Fibroblast of lung (primary cell): ENCODE data around the gene LTC4S. TPM values are rescaled to one million over a fixed set of nuclear protein-coding genes. Genes with fewer than 3 reads are reported as not detected.

Source experiments
- DNase-seq, 2 donors: peaks; one replicate each; pipeline versions ENCODE4 v3.0.0 to v3.0.0-alpha.2; 2010; ENCODE audit warnings: low read depth in 2 of 2
- H2AFZ ChIP-seq: 2 replicates; pipeline ENCODE4 v1.5.1; 2012; ENCODE audit warnings: low read length, control low read depth, inconsistent platforms
- H3K27ac ChIP-seq: 2 replicates; pipeline ENCODE4 v1.5.1; 2011; ENCODE audit warnings: low read length, control low read depth; ENCODE audit not compliant: insufficient read depth
- H3K27me3 ChIP-seq: 2 replicates; pipeline ENCODE4 v1.5.1; 2011; ENCODE audit warnings: mild to moderate bottlenecking, low read length; ENCODE audit not compliant: control insufficient read depth, insufficient read depth
- H3K36me3 ChIP-seq: 2 replicates; pipeline ENCODE4 v1.5.1; 2011; ENCODE audit warnings: low read length; ENCODE audit not compliant: control insufficient read depth, insufficient read depth
- H3K4me1 ChIP-seq: 2 replicates; pipeline ENCODE4 v1.5.1; 2011; ENCODE audit warnings: low read length; ENCODE audit not compliant: control insufficient read depth, insufficient read depth; ENCODE audit errors: extremely low read depth
- H3K4me2 ChIP-seq: 2 replicates; pipeline ENCODE4 v1.5.1; 2011; ENCODE audit warnings: low read length, control low read depth; ENCODE audit not compliant: insufficient read depth; ENCODE audit errors: extremely low read depth
- H3K4me3 ChIP-seq, 4 experiments: fragments of 200-600 bp in 1 of 4; sonication (generic) in 1 of 4; replicated peaks in 1 of 4; 2 replicates each; pipeline ENCODE4 v1.5.1; 2011 to 2016; ENCODE audit warnings: low read length in 4 of 4, low read depth in 3 of 4, mild to moderate bottlenecking in 3 of 4, control low read depth in 2 of 4, inconsistent platforms in 1 of 4, mixed read lengths in 1 of 4; ENCODE audit not compliant: insufficient read depth in 1 of 4; ENCODE audit errors: control extremely low read depth in 1 of 4
- H3K79me2 ChIP-seq: 2 replicates; pipeline ENCODE4 v1.5.1; 2012; ENCODE audit warnings: mild to moderate bottlenecking, low read length, inconsistent platforms; ENCODE audit not compliant: control insufficient read depth, insufficient read depth
- H3K9ac ChIP-seq: 2 replicates; pipeline ENCODE4 v1.5.1; 2011; ENCODE audit warnings: mild to moderate bottlenecking, low read length, control low read depth; ENCODE audit not compliant: insufficient read depth
- H3K9me3 ChIP-seq: 2 replicates; pipeline ENCODE4 v1.5.1; 2012; ENCODE audit warnings: low read depth, low read length; ENCODE audit not compliant: control insufficient read depth, insufficient read depth
- H4K20me1 ChIP-seq: 2 replicates; pipeline ENCODE4 v1.5.1; 2011; ENCODE audit warnings: low read length; ENCODE audit not compliant: control insufficient read depth, insufficient read depth; ENCODE audit errors: extremely low read depth
- CTCF ChIP-seq, 2 donors: IDR thresholded peaks in 1 of 2; conservative IDR thresholded peaks in 1 of 2; 1 replicate in 1 of 2; 2 replicates in 1 of 2; pipeline ENCODE4 v1.5.1; 2011 to 2012; ENCODE audit warnings: low read length in 2 of 2, control low read depth in 1 of 2, inconsistent platforms in 1 of 2, low read depth in 1 of 2, mild to moderate bottlenecking in 1 of 2
- EZH2 ChIP-seq: IDR thresholded peaks from 2 replicates; pipeline ENCODE4 v1.5.1; 2012; ENCODE audit warnings: low read length, control low read depth, mild to moderate bottlenecking; ENCODE audit errors: missing control alignments
- polyA plus RNA-seq, 2 donors: library from polyadenylated mRNA; depleted of rRNA in 1 of 2; stranded (reverse) in 1 of 2; unstranded in 1 of 2; fragments of >200 nt; gene quantifications; 2 replicates each; pipeline ENCODE4 v1.2.1, GENCODE V29; 2011 to 2012; ENCODE audit warnings: missing spikeins in 1 of 2
- total RNA-seq: library from RNA; depleted of rRNA; stranded (reverse); fragments of >200 nt; gene quantifications from 2 replicates; pipeline ENCODE4 v1.2.1, GENCODE V29; 2014

The LTC4S gene
- total and polyA plus RNA-seq, 2 donors (not counting 1 experiment from before 2014, with no cell fraction given) = 0.32 to 0.83 TPM

- peaks cover 4% of the 10 kb centered on the region for H3K4me1 ChIP-seq
- no peak overlapping the region for H3K27ac ChIP-seq
- H3K27me3 ChIP-seq = no peaks in the 10 kb centered on the region
- H3K9ac ChIP-seq = no peak overlapping the region
- DNase-seq = no peak
- no peak overlapping the region for H2AFZ ChIP-seq
- peaks cover 22% of the 10 kb centered on the region for H3K79me2 ChIP-seq
- H3K9me3 ChIP-seq = no peaks in the 10 kb centered on the region
- H3K36me3 ChIP-seq = peaks cover 37% of the 10 kb centered on the region
- TF ChIP-seq EZH2 = no peak
- TF ChIP-seq CTCF (conservative IDR thresholded peaks at IDR 0.05 in 1 of 2, IDR thresholded peaks at IDR 0.05 in 1 of 2; ENCODE audit: low read depth in 1 of 2, low read length in 2 of 2) = no peak
- H3K4me2 ChIP-seq = no peak overlapping the region
- no peaks in the 10 kb centered on the region for H4K20me1 ChIP-seq
- no peak overlapping the region for H3K4me3 ChIP-seq
These were observed 5.2 kb downstream of the LTC4S start for GRCh38 chr5:179798771-179799643.

- Histone ChIP-seq H3K4me1 (peaks cover 6% of the 10 kb centered on the region), H3K27me3 (no peaks in the 10 kb centered on the region), H3K27ac (no peak overlapping the region), H3K4me2 (no peak overlapping the region), H4K20me1 (no peaks in the 10 kb centered on the region), H3K4me3 (no peak overlapping the region), H3K9ac (no peak overlapping the region), H3K36me3 (peaks cover 37% of the 10 kb centered on the region), H3K9me3 (no peaks in the 10 kb centered on the region), H2AFZ (no peak overlapping the region), H3K79me2 (peaks cover 28% of the 10 kb centered on the region)
- TF ChIP-seq CTCF (conservative IDR thresholded peaks at IDR 0.05 in 1 of 2, IDR thresholded peaks at IDR 0.05 in 1 of 2; ENCODE audit: low read depth in 1 of 2, low read length in 2 of 2) (no peak), EZH2 (no peak)
- DNase-seq = no peak
These were observed 5.8 kb downstream of the LTC4S start for GRCh38 chr5:179799644-179799973.

GRCh38 chr5:179800071-179800695, 6.4 kb downstream of the LTC4S start:
- DNase-seq = no peak
- Histone ChIP-seq H3K27me3 (no peaks in the 10 kb centered on the region), H3K4me2 (no peak overlapping the region), H3K36me3 (peaks cover 37% of the 10 kb centered on the region), H3K4me3 (no peak overlapping the region), H4K20me1 (no peaks in the 10 kb centered on the region), H3K9ac (no peak overlapping the region), H3K27ac (no peak overlapping the region), H3K79me2 (peaks cover 33% of the 10 kb centered on the region), H3K9me3 (no peaks in the 10 kb centered on the region), H3K4me1 (peaks cover 12% of the 10 kb centered on the region), H2AFZ (no peak overlapping the region)
- no peak for TF ChIP-seq CTCF (conservative IDR thresholded peaks at IDR 0.05 in 1 of 2, IDR thresholded peaks at IDR 0.05 in 1 of 2; ENCODE audit: low read depth in 1 of 2, low read length in 2 of 2)
- no peak for TF ChIP-seq EZH2
